Smooth muscle cell (in vitro differentiated cells): Measurements from ENCODE around the gene CNIH3. TPM values are rescaled to one million over a fixed set of nuclear protein-coding genes. Genes with fewer than 3 reads are reported as not detected.
A peak's percentile ranks its signal among the peaks of the same experiment; 100 is the strongest.

Experiments used
- DNase-seq: peaks from one replicate; lab custom pipeline; 2025; ENCODE audit not compliant: unreplicated experiment; lab: John Stamatoyannopoulos, UW
- H2AFZ ChIP-seq: fragments of 200-600 bp; sonication (generic); 2 replicates; pipeline ENCODE4 v1.6.0; 2016; ENCODE audit warnings: antibody characterized with exemption, low read depth, mild to moderate bottlenecking
- H3F3A ChIP-seq: fragments of 200-600 bp; sonication (generic); 2 replicates; pipeline ENCODE4 v1.6.0; 2017; ENCODE audit warnings: antibody characterized with exemption, low read depth
- H3K27ac ChIP-seq: fragments of 200-600 bp; sonication (generic); 2 replicates; pipeline ENCODE4 v1.5.1; 2016; ENCODE audit warnings: low read depth, mild to moderate bottlenecking
- H3K27me3 ChIP-seq: fragments of 200-600 bp; sonication (generic); 2 replicates; pipeline ENCODE4 v1.6.1; 2016; ENCODE audit warnings: low read depth, mild to moderate bottlenecking
- H3K36me3 ChIP-seq: fragments of 200-600 bp; sonication (generic); 2 replicates; pipeline ENCODE4 v1.5.1; 2016; ENCODE audit warnings: low read depth
- H3K4me1 ChIP-seq: fragments of 200-600 bp; sonication (generic); 2 replicates; pipeline ENCODE4 v1.5.1; 2016; ENCODE audit warnings: low read depth
- H3K4me2 ChIP-seq: fragments of 200-600 bp; sonication (generic); 2 replicates; pipeline ENCODE4 v1.6.0; 2016; ENCODE audit warnings: mild to moderate bottlenecking
- H3K4me3 ChIP-seq: fragments of 200-600 bp; sonication (generic); 2 replicates; pipeline ENCODE4 v1.5.1; 2016; ENCODE audit warnings: mild to moderate bottlenecking
- H3K79me2 ChIP-seq: fragments of 200-600 bp; sonication (generic); 2 replicates; pipeline ENCODE4 v1.6.0; 2016; ENCODE audit warnings: low read depth, mild to moderate bottlenecking
- H3K9ac ChIP-seq: fragments of 200-600 bp; sonication (generic); 2 replicates; pipeline ENCODE4 v1.6.0; 2016; ENCODE audit warnings: low read depth
- H3K9me3 ChIP-seq: fragments of 200-600 bp; sonication (generic); replicated peaks from 2 replicates; pipeline ENCODE4 v1.5.1; 2016; ENCODE audit warnings: low read depth
- H4K20me1 ChIP-seq: fragments of 200-600 bp; sonication (generic); 2 replicates; pipeline ENCODE4 v1.6.0; 2016; ENCODE audit warnings: low read depth
- WGBS: methylation state at CpG from one replicate; pipeline ENCODE4 v1.1.7; 2016; ENCODE audit warnings: low lambda C conversion rate; 5-methylcytosine and 5-hydroxymethylcytosine counted together
- polyA plus RNA-seq: library from polyadenylated mRNA; unstranded; fragments of >200 nt; fragmentation: Nextera tagmentation; extraction: Ambion mirVana; gene quantifications from 2 replicates; pipeline ENCODE4 v1.2.1, GENCODE V29; 2016
- total RNA-seq: library from RNA; depleted of rRNA; stranded (reverse); fragments of >200 nt; gene quantifications from 2 replicates; pipeline ENCODE4 v1.2.3, GENCODE V29; 2014
- TF ChIP-seq, protein P1 (sequence below): fragments of 200-600 bp; sonication (generic); IDR thresholded peaks from 2 replicates; pipeline ENCODE4 v1.5.1; 2017; ENCODE audit warnings: borderline replicate concordance, mild to moderate bottlenecking, antibody characterized with exemption; ENCODE audit not compliant: insufficient read depth, poor library complexity, severe bottlenecking

Gene CNIH3
- total and polyA plus RNA-seq, 2 experiments from 2014 or later: 6.6 to 8.0 TPM

DNA sequence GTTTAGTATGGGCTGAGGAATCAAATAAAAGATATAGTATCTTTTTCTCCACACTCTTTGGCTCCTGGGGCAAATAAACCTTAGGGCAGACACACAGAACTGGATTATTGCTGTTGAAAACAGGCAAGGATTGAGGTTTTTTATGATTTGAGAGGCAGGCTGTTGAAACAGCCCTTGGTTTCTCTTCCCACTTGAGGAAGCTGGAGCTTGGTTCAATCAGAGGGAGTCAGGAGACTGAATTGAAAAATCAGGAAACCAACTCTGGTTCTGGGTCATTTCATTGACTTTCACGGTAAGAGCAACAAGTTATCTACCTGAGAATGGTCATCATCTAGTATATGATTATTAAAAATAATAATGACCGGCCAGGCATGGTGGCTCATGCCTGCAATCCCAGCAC, 108.4 kb downstream of the CNIH3 start:
- Histone ChIP-seq H4K20me1 (no peaks in the 10 kb centered on the region), H3K4me1 (no peaks in the 10 kb centered on the region), H3K4me3 (no peak overlapping the region), H3K9me3 (no peaks in the 10 kb centered on the region), H3K79me2 (no peaks in the 10 kb centered on the region), H3K27ac (no peak overlapping the region), H3K27me3 (peaks cover 4% of the 10 kb centered on the region), H3K36me3 (no peaks in the 10 kb centered on the region), H3K4me2 (no peak overlapping the region), H2AFZ (no peak overlapping the region), H3F3A (no peaks in the 10 kb centered on the region), H3K9ac (no peak overlapping the region)
- TF ChIP-seq, protein P1, sequence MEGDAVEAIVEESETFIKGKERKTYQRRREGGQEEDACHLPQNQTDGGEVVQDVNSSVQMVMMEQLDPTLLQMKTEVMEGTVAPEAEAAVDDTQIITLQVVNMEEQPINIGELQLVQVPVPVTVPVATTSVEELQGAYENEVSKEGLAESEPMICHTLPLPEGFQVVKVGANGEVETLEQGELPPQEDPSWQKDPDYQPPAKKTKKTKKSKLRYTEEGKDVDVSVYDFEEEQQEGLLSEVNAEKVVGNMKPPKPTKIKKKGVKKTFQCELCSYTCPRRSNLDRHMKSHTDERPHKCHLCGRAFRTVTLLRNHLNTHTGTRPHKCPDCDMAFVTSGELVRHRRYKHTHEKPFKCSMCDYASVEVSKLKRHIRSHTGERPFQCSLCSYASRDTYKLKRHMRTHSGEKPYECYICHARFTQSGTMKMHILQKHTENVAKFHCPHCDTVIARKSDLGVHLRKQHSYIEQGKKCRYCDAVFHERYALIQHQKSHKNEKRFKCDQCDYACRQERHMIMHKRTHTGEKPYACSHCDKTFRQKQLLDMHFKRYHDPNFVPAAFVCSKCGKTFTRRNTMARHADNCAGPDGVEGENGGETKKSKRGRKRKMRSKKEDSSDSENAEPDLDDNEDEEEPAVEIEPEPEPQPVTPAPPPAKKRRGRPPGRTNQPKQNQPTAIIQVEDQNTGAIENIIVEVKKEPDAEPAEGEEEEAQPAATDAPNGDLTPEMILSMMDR: no peak
- WGBS: 96% methylated on average over 2 of the region's 2 CpGs
- no peak for DNase-seq

DNA sequence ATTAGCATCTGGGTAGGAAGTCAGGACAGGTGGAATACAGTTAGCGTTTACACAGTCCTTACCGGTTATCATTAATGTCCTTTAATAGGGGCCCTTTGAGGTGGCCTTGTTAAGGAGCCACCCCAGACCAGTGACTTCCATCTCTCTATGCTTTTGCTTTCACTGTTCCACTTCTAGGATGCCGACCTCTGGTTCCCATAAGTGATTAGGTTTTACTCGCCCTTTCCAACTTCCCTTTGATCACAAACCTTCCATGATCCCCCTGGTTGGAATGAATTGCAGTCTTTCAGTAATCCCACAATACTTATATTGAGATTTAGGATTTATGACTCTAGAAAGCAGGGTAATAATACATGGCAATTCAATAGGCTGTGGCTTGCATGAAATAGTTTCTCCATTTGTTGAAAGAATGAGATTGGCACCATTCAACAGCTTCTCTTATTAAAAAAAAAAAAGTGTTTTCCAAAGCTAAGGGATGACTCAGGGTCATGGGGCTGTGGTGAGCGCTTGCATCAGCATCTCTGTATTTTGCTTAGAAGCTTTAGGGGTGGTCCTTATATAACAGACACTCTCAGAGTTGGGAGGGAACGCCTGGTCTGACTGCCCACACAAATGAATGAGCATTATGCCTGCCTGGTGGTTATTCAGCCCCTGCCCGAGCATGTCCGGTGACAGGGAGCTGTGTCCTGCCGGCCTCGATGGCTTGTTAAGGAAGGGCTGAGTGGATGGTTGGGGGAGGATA, 110.5 kb downstream of the CNIH3 start:
- peak overlapping the region; percentile 45 for H3K4me2 ChIP-seq
- peak overlapping the region; percentile 84 for H3K27ac ChIP-seq
- peak overlapping the region; percentile 33 for H2AFZ ChIP-seq
- H3K79me2 ChIP-seq: no peaks in the 10 kb centered on the region
- H3K9ac ChIP-seq: peak overlapping the region; percentile 58
- H3K36me3 ChIP-seq: no peaks in the 10 kb centered on the region
- no peaks in the 10 kb centered on the region for H3K9me3 ChIP-seq
- H4K20me1 ChIP-seq: no peaks in the 10 kb centered on the region
- no peak for DNase-seq
- H3K27me3 ChIP-seq: no peaks in the 10 kb centered on the region
- no peak overlapping the region for H3K4me3 ChIP-seq
- no peaks in the 10 kb centered on the region for H3K4me1 ChIP-seq
- TF ChIP-seq, protein P1: no peak
- 38% methylated on average over 10 of the region's 10 CpGs for WGBS
- no peaks in the 10 kb centered on the region for H3F3A ChIP-seq

- TF ChIP-seq, protein P1: no peak
- Histone ChIP-seq H3K9me3 (no peaks in the 10 kb centered on the region), H3K27me3 (no peaks in the 10 kb centered on the region), H3K4me1 (peaks cover 2% of the 10 kb centered on the region), H3K4me3 (no peak overlapping the region), H4K20me1 (no peaks in the 10 kb centered on the region), H3F3A (no peaks in the 10 kb centered on the region), H3K36me3 (no peaks in the 10 kb centered on the region), H3K27ac (peak overlapping the region; percentile 84), H2AFZ (peak overlapping the region; percentile 33), H3K4me2 (peak overlapping the region; percentile 45), H3K9ac (peak overlapping the region; percentile 58), H3K79me2 (no peaks in the 10 kb centered on the region)
- 59% methylated on average over 6 of the region's 6 CpGs for WGBS
- DNase-seq: no peak
Measured at GRCh38 chr1:224727351-224728289, 111.5 kb downstream of the CNIH3 start.
